GM12874 (cell line): Measurements from ENCODE around the gene TAX1BP3.

Experiments
- CTCF ChIP-seq: IDR thresholded peaks from 2 replicates; pipeline ENCODE4 v1.5.1; 2011; ENCODE audit warnings: low read depth, mild to moderate bottlenecking, control low read depth, low read length, moderate library complexity; ENCODE audit not compliant: insufficient read depth

The TAX1BP3 gene

GRCh38 chr17:3691617-3692067, 23.3 kb upstream of the TAX1BP3 start:
- 0 out of 2 replicates have a peak, but pooled peaks have one; percentile 32 for TF ChIP-seq CTCF

- no peak for TF ChIP-seq CTCF
Observed at GRCh38 chr17:3690094-3690715, 21.8 kb upstream of the TAX1BP3 start.

- TF ChIP-seq CTCF = no peak
Observed at GRCh38 chr17:3689262-3690093, 21.1 kb upstream of the TAX1BP3 start.

- no peak for TF ChIP-seq CTCF
Observed at GRCh38 chr17:3688852-3689261, 20.5 kb upstream of the TAX1BP3 start.

GRCh38 chr17:3688027-3688553, 19.7 kb upstream of the TAX1BP3 start:
- no peak for TF ChIP-seq CTCF

GRCh38 chr17:3685174-3685573, 16.8 kb upstream of the TAX1BP3 start:
- no peak for TF ChIP-seq CTCF

GRCh38 chr17:3683054-3683511, 14.7 kb upstream of the TAX1BP3 start:
- peak; percentile 97 for TF ChIP-seq CTCF
